Astrocyte (in vitro differentiated cells and primary cell): ENCODE data around the gene MYOD1.

Source experiments
- EZH2 ChIP-seq: IDR thresholded peaks from 2 replicates; pipeline ENCODE4 v1.6.1; 2012; ENCODE audit warnings: mild to moderate bottlenecking, low read length, inconsistent platforms; ENCODE audit not compliant: insufficient read depth
- TF ChIP-seq, protein P1 (sequence below): IDR thresholded peaks from 2 replicates; pipeline ENCODE4 v1.5.1; 2011; ENCODE audit warnings: low read depth, mild to moderate bottlenecking, inconsistent platforms, low read length, moderate library complexity; ENCODE audit not compliant: insufficient read depth

DNA sequence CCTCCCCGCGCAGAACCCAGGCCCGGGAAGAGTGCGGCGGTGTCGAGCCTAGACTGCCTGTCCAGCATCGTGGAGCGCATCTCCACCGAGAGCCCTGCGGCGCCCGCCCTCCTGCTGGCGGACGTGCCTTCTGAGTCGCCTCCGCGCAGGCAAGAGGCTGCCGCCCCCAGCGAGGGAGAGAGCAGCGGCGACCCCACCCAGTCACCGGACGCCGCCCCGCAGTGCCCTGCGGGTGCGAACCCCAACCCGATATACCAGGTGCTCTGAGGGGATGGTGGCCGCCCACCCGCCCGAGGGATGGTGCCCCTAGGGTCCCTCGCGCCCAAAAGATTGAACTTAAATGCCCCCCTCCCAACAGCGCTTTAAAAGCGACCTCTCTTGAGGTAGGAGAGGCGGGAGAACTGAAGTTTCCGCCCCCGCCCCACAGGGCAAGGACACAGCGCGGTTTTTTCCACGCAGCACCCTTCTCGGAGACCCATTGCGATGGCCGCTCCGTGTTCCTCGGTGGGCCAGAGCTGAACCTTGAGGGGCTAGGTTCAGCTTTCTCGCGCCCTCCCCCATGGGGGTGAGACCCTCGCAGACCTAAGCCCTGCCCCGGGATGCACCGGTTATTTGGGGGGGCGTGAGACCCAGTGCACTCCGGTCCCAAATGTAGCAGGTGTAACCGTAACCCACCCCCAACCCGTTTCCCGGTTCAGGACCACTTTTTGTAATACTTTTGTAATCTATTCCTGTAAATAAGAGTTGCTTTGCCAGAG is 2.0 kb downstream of the MYOD1 start:
- TF ChIP-seq, protein P1, sequence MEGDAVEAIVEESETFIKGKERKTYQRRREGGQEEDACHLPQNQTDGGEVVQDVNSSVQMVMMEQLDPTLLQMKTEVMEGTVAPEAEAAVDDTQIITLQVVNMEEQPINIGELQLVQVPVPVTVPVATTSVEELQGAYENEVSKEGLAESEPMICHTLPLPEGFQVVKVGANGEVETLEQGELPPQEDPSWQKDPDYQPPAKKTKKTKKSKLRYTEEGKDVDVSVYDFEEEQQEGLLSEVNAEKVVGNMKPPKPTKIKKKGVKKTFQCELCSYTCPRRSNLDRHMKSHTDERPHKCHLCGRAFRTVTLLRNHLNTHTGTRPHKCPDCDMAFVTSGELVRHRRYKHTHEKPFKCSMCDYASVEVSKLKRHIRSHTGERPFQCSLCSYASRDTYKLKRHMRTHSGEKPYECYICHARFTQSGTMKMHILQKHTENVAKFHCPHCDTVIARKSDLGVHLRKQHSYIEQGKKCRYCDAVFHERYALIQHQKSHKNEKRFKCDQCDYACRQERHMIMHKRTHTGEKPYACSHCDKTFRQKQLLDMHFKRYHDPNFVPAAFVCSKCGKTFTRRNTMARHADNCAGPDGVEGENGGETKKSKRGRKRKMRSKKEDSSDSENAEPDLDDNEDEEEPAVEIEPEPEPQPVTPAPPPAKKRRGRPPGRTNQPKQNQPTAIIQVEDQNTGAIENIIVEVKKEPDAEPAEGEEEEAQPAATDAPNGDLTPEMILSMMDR = no peak
- TF ChIP-seq EZH2 = peak; percentile 31
